GM21786 (cell line): ENCODE measurements around the gene TLR5.
A peak's percentile ranks its signal among the peaks of the same experiment; 100 is the strongest.

Experiments used
- ATAC-seq: cut with Tn5 transposase; IDR thresholded peaks from one replicate; pipeline ENCODE4 v1.9.1; 2021; ENCODE audit not compliant: unreplicated experiment

TLR5 gene

DNA sequence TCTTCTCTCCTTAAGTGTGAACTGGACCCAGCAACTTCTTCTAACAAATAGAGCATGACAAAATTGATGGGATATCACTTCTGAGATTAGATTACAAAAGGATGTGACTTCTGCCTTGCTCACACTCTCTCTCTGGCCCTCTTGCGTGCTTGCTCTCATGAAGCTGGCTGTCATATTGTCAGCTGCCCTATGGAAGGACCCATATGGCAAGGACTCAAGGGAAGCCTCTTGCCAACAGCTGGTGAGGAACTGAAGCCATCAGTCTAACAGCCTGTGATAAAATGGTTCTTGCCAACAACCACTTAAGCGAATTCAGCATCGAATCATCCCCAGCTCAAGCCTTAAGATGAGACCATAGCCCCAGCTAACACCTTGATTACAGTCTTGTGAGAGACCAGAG, 4.8 kb upstream of the TLR5 start:
- no peak for ATAC-seq

DNA sequence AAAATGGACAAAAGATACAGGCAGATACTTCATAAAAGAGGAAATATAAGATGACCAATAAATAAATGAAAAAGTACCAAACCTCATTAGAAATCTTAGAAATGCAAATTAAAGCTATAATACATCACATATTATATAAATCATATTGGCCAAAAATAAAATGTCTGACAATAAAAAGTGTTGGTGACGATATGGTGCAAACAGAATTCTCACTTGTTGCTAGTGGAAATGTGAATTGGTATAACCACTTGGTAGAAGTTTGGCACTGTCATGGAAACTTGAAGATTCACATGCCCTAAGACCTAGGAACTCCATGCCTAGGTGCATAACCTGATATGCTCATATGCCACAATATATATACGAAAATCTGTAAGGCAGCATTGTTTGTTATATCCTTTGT, 4.4 kb upstream of the TLR5 start:
- ATAC-seq: no peak

GRCh38 chr1:223146745-223147144, 3.7 kb upstream of the TLR5 start:
- no peak for ATAC-seq

DNA sequence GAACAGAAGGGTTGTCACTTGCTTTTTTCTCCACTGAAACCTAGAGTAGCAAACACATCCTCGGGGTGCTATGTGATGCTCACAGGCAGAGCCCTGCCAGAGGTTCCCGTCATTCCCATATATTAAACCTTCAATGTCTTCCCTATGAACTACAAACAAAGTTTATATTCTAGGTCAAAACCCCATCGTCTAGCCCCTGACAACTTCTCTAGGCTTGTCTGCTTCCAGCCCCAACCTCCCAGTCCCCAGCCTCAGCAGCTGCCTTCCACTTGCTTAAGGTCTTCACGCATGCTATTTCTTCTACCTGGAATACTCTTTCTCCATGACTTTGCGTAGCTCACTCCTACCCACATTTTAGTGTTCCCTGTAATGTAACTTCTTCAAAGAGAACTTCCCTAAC, 1.9 kb upstream of the TLR5 start:
- no peak for ATAC-seq

DNA sequence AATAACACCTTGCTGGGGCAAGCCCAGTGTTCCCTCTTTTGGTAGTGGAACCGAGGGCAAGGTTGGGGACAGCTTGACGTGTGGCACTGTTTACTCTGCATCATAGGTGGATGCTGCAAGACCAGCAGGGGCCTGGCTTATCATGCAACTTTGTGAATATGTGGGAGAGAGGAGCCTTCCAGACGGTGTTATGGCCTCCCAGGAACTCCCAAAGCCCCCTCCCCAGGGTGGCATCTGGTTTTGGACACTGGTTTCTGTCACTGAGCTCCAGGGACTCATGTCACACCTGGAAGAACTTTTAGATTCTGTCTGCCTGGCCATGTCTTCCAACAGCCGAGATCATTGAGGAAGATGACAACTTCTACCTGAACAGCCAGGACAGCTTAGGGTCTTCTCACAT, 1.4 kb upstream of the TLR5 start:
- ATAC-seq: no peak

DNA sequence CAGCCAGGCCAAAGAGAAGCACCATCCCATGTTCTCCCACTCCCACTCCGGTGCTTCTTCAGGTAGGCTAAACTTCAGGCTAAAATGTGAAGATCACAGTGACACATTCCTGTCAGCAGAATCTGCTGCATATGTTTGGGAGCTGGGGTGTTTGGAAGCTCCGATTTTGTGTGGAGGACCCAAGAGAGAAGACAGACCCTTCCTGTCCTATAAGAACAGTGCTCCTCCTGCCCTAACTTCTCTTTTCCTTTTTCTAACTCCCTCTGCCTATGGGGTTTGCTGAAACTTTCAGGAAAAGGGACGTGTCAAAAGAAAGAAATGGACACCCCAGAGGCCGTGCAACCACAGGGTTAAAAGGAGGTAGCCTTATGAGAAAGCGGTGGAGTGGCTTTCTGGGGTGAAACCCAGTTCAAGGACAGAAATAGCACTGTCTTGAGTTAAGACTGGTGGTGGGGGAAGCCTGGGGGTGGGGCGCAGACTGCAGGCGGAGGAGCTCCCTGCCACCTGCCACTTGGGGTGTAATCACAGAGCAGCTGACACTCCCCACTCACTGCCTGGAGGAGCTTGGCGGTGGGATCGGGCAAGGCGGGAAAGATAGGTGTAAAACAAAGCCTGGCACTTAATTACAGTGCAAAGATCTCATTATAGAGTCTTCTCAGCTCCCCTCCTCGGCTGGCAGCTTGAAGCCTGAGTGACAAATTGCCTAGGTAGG, 645 bp upstream of the TLR5 start:
- no peak for ATAC-seq

DNA sequence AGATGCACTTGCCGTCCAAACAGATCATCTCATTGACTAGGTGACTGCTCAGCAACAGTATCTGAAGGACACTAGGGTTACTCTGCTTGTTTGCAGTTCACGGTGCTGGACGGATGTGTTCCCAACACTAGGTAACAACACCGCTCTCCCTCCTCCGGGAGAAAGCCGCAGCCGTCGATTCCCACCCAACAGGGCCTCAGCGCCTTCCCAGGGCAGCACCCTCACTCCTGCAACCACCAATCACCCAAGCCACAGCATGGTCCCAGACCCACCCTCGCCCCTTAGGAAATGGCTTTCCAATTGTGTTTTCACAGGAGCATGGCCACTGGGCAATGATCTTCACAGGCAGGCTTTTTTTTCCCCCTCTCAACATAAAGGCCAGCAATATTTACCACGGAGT, 779 bp downstream of the TLR5 start:
- ATAC-seq: no peak

- no peak for ATAC-seq
Measured at GRCh38 chr1:223140611-223141405, 2.2 kb downstream of the TLR5 start.

- ATAC-seq: no peak
Measured at GRCh38 chr1:223137455-223138085, 5.5 kb downstream of the TLR5 start.

DNA sequence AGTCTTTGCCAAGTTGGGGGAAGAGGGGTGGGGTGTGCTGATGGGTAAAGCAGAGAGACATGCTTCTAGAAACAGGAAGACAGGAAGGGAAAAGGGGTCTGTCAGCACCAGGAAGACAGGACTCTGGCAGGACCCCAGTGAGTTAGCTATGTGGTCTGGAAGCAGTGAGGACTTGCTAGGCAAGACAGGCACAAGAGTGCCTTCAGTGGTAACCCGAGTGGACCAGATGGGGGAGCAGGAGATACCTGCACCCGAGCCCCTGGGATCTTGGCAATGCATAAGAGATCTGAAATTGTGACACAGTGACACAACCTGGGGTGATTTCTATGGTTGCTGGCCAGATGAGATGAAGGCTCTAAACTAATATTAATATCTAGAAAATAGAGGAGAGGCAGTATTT, 7.0 kb downstream of the TLR5 start:
- ATAC-seq: no peak

DNA sequence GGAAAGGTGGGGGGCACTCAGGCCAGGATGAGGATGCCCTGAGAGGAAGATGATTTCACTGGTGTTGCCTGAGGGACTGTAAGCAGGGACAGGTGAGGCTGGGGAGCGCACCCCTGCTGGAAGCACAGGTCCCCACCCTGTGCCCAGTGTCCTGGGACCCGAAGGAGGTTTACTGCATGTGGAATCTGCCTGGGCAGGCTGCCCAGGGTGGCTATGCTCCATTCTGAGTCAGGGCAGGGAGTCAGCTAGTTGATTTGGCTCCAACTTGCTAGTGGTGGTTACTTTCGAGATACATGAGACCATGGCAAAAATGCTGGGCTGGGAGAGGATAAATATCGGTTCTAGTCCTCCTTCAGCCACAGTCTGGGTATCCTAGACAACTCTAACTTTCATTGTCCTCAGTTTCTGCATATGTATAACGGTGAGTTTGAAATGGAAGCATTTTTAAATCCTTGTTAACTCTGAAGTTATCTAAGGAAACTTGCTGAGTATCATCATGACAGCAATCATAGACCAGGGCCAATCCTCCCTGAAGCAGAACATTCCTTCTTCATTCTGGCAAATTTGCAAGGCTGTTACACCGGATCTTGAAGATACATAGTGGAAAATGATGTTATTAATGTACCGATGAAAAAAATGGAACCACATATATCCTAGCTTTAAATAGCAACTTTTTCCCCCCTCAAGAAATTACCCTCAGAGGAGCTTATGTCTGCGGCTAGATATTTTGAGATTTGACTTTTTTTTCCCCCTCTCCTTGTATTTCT, 7.7 kb downstream of the TLR5 start:
- no peak for ATAC-seq

GRCh38 chr1:223133824-223134435, 9.1 kb downstream of the TLR5 start:
- peak; percentile 87 for ATAC-seq

- ATAC-seq: no peak
Measured at GRCh38 chr1:223133306-223133823, 9.7 kb downstream of the TLR5 start.

DNA sequence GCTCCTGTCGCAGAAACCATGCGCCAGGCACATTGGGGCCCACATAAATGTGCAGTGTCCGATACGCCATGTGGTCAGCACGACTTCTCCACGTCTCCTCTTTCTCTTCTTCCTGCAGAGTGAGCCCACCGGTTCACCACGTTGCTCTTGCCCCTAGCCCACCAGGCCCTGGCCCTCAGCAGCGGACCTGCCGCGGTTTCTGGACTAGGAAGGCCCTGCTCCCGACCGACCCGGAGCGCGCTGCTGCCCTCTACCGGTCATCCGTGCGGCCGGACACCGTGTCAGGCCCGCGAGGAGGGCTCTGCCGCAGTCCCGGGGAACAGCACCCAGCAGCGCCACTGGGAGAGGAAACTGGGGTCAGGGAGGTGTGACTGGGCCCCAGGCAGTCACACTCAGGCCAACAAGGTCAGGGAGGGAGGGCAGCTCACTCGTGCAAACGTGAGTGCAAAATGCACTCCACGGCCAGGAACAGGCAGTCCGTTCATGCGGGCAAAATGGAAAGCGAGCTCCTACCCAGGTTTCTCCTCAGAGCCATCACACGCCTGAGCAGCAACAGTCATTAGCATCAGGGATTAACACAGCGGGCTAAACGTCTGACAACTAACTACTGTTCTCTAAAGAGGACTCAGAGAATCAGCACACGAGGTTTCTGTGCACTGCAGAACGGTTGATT, 13.7 kb downstream of the TLR5 start:
- peak; percentile 49 for ATAC-seq

GRCh38 chr1:223126741-223127140, 16.3 kb downstream of the TLR5 start:
- no peak for ATAC-seq

DNA sequence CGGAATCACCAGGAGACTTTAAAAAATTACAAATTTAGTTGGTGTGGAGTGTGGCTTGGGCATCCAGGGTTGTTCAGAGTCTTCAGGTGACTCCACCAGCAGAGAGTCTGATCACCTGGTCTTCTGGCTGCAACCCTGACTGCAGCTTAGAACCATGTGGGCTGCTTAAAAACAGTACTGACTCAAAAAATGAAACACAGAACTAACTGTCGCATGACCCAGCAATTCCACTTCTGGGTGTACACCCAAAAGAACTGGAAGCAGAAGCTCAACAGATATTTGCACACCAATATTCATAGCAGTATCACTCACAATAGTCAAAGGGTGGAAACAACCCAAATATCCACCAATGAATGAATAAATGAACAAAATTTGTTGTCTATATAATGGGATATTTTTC, 17.3 kb downstream of the TLR5 start:
- no peak for ATAC-seq

- no peak for ATAC-seq
Measured at GRCh38 chr1:223123011-223123610, 19.9 kb downstream of the TLR5 start.

GRCh38 chr1:223118418-223118817, 24.6 kb downstream of the TLR5 start:
- no peak for ATAC-seq

DNA sequence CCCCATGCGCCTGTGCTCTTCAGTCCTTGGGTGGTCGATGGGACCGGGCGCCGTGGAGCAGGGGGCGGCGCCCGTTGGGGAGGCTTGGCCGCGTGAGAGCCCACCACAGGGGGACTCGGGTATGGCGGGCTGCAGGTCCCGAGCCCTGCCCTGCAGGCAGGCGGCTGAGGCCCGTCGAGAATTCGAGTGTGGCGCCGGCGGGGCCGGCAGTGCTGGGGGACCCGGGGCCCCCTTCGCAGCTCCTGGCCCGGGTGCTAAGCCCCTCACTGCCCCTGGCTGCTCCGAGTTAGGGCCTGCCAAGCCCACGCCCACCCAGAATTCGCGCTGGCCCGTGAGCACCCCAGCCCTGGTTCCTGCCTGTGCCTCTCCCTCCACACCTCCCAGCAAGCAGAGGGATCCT, 26.1 kb downstream of the TLR5 start:
- no peak for ATAC-seq

DNA sequence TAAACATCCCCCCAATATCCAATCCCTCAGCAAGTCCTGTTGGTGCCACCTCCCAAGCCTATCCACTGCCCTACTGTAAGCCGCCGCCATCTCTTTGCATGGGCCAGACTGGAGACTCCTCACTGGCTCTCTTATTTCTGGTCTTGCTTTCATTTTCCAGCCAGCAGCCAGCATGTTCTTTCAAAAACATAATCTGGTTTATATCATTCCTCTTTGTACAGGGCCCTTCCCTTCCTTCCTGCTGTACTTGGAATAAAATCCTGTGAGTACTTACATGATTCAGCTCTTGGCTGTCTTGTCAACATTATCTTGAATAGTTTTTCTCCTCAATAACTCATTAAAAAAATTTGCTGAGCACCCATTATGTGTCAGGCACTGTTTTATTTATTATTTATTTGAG, 28.2 kb downstream of the TLR5 start:
- ATAC-seq: no peak
